A549 (cell line): ENCODE results near the gene CCDC70. TPM values are rescaled to one million over a fixed set of nuclear protein-coding genes. Genes with fewer than 3 reads are reported as not detected.

Experiments
- ATAC-seq, 2 experiments: fragments of 200-7000 bp in 1 of 2; fragments of >200 bp in 1 of 2; cut with Nextera tagmentation in 1 of 2; cut with Tn5 transposase in 1 of 2; 3 replicates each; pipeline versions ENCODE4 v1.8.0 to v1.9.1; 2018 to 2020; ENCODE audit warnings: mild to moderate bottlenecking in 1 of 2, moderate library complexity in 1 of 2
- CTCF ChIA-PET: fragments of 300-600 bp; sonication (Branson Sonifier 250); formaldehyde crosslinking; extraction: SDS; loops from one replicate; lab custom pipeline; 2021; ENCODE audit warnings: antibody characterized with exemption, inconsistent platforms; lab: Yijun Ruan, JAX
- POLR2A ChIA-PET: fragments of 350-600 bp; formaldehyde crosslinking; extraction: SDS; loops from one replicate; lab custom pipeline; 2021; ENCODE audit warnings: antibody characterized with exemption, inconsistent platforms; lab: Yijun Ruan, JAX
- DNase-seq, 2 experiments: peaks; one replicate each; pipeline versions ENCODE4 v3.0.0 to v3.0.0-alpha.2; 2011 to 2016; ENCODE audit warnings: low read depth in 1 of 2, low spot score in 1 of 2
- FAIRE-seq: peaks from 2 replicates; lab custom pipeline; 2011; peaks lifted over from hg19 to GRCh38; lab: Jason Lieb, UNC
- H3K27ac ChIP-seq, 2 experiments: fragments of >200 bp; sonication (Bioruptor Twin); formaldehyde crosslinking; 3 replicates each; pipeline ENCODE4 v1.5.1; 2016 to 2017
- H3K4me1 ChIP-seq: fragments of >200 bp; sonication (Bioruptor Twin); formaldehyde crosslinking; 3 replicates; pipeline ENCODE4 v1.6.1; 2016
- H3K4me2 ChIP-seq: fragments of >200 bp; sonication (Bioruptor Twin); formaldehyde crosslinking; 3 replicates; pipeline ENCODE4 v1.6.1; 2016
- H3K4me3 ChIP-seq: fragments of >200 bp; sonication (Bioruptor Twin); formaldehyde crosslinking; 3 replicates; pipeline ENCODE4 v1.5.1; 2016
- H3K9me3 ChIP-seq: fragments of >200 bp; sonication (Bioruptor Twin); formaldehyde crosslinking; 3 replicates; pipeline ENCODE4 v1.6.1; 2016
- BCL3 ChIP-seq: fragments of >200 bp; sonication (Bioruptor Twin); formaldehyde crosslinking; IDR thresholded peaks from 3 replicates; pipeline ENCODE4 v1.6.1; 2016
- BHLHE40 ChIP-seq: IDR thresholded peaks from 2 replicates; pipeline ENCODE4 v1.6.1; 2012; ENCODE audit warnings: low read depth, low read length, inconsistent platforms
- CEBPB ChIP-seq, 2 experiments: fragments of >200 bp in 1 of 2; sonication (Bioruptor Twin) in 1 of 2; formaldehyde crosslinking in 1 of 2; IDR thresholded peaks; 2 replicates each; pipeline ENCODE4 v1.6.1; 2012 to 2016
- CHD4 ChIP-seq: fragments of 200-600 bp; sonication (generic); IDR thresholded peaks from 2 replicates; pipeline ENCODE4 v1.6.1; 2016; ENCODE audit warnings: antibody characterized with exemption, mild to moderate bottlenecking, borderline replicate concordance
- EHMT2 ChIP-seq: fragments of 200-600 bp; sonication (generic); IDR thresholded peaks from 2 replicates; pipeline ENCODE4 v1.6.1; 2016; ENCODE audit warnings: antibody characterized with exemption, low read depth, mild to moderate bottlenecking, moderate library complexity
- EP300 ChIP-seq, 2 experiments: fragments of >200 bp; sonication (Bioruptor Twin); formaldehyde crosslinking; IDR thresholded peaks; 2 replicates in 1 of 2; 3 replicates in 1 of 2; pipeline ENCODE4 v1.6.1; 2016 to 2017
- GATA3 ChIP-seq: IDR thresholded peaks from 2 replicates; pipeline ENCODE4 v1.6.1; 2012; ENCODE audit warnings: borderline replicate concordance
- HDAC2 ChIP-seq: fragments of 200-600 bp; sonication (generic); IDR thresholded peaks from 2 replicates; pipeline ENCODE4 v1.6.1; 2016
- HES2 ChIP-seq: fragments of >200 bp; sonication (Bioruptor Twin); formaldehyde crosslinking; IDR thresholded peaks from 2 replicates; pipeline ENCODE4 v1.6.1; 2016
- HMGXB4 ChIP-seq: fragments of 250-450 bp; sonication (Bioruptor Pico); IDR thresholded peaks from 2 replicates; pipeline ENCODE4 v1.5.0; 2021; ENCODE audit warnings: mild to moderate bottlenecking, moderate library complexity, borderline replicate concordance
- HOXA7 ChIP-seq: fragments of 250-450 bp; sonication (Bioruptor Pico); IDR thresholded peaks from 2 replicates; pipeline ENCODE4 v1.5.0; 2020; ENCODE audit warnings: mild to moderate bottlenecking, moderate library complexity
- JUN ChIP-seq, 2 experiments: fragments of >200 bp; sonication (Bioruptor Twin); formaldehyde crosslinking; IDR thresholded peaks; 2 replicates in 1 of 2; 3 replicates in 1 of 2; pipeline ENCODE4 v1.6.1; 2016 to 2017
- JUNB ChIP-seq: fragments of >200 bp; sonication (Bioruptor Twin); formaldehyde crosslinking; IDR thresholded peaks from 2 replicates; pipeline ENCODE4 v1.6.1; 2016
- KDM5A ChIP-seq: fragments of 200-600 bp; sonication (generic); IDR thresholded peaks from 2 replicates; pipeline ENCODE4 v1.6.1; 2016; ENCODE audit warnings: antibody characterized with exemption, mild to moderate bottlenecking
- MYC ChIP-seq: IDR thresholded peaks from 2 replicates; pipeline ENCODE4 v1.6.1; 2012; ENCODE audit warnings: mild to moderate bottlenecking, inconsistent platforms, low read length, improper control_type of control experiment, borderline replicate concordance
- NR3C1 ChIP-seq: fragments of >200 bp; sonication (Bioruptor Twin); formaldehyde crosslinking; IDR thresholded peaks from 3 replicates; pipeline ENCODE4 v1.6.1; 2017
- PBX3 ChIP-seq: IDR thresholded peaks from 2 replicates; pipeline ENCODE4 v1.6.1; 2012
- POLR2AphosphoS2 ChIP-seq: conservative IDR thresholded peaks from 2 replicates; pipeline ENCODE4 v1.6.1; 2012; ENCODE audit warnings: low read length, improper control_type of control experiment, inconsistent platforms
- REST ChIP-seq: fragments of 200-600 bp; sonication (generic); IDR thresholded peaks from 2 replicates; pipeline ENCODE4 v1.6.1; 2016; ENCODE audit warnings: antibody characterized with exemption, mild to moderate bottlenecking, moderate library complexity
- RNF2 ChIP-seq: fragments of 200-600 bp; sonication (generic); IDR thresholded peaks from 2 replicates; pipeline ENCODE4 v1.6.1; 2016; ENCODE audit warnings: low read depth, mild to moderate bottlenecking, antibody characterized with exemption, moderate library complexity, borderline replicate concordance
- SREBF2 ChIP-seq: fragments of 450-650 bp; IDR thresholded peaks from 2 replicates; pipeline ENCODE4 v1.6.1; 2014; ENCODE audit warnings: mild to moderate bottlenecking, moderate library complexity
- TFCP2L1 ChIP-seq: fragments of 250-450 bp; sonication (Bioruptor Pico); IDR thresholded peaks from 2 replicates; pipeline ENCODE4 v1.5.0; 2021; ENCODE audit warnings: mild to moderate bottlenecking
- ZC3H11A ChIP-seq: fragments of 450-650 bp; IDR thresholded peaks from 2 replicates; pipeline ENCODE4 v1.6.1; 2014; ENCODE audit warnings: antibody characterized with exemption, mild to moderate bottlenecking
- ZSCAN20 ChIP-seq: fragments of 250-450 bp; sonication (Bioruptor Pico); IDR thresholded peaks from 2 replicates; pipeline ENCODE4 v1.8.0; 2022; ENCODE audit warnings: mild to moderate bottlenecking, moderate library complexity
- WGBS: methylation state at CpG from one replicate; pipeline ENCODE4 v1.1.6; 2017; ENCODE audit errors: missing lambda C conversion rate; 5-methylcytosine and 5-hydroxymethylcytosine counted together
- polyA plus RNA-seq, 4 experiments: library from polyadenylated mRNA; depleted of rRNA in 3 of 4; stranded (reverse); fragments of >200 nt; fragmentation: RNase III in 1 of 4; extraction: RNeasy Plus Mini Kit Qiagen cat#74134 plus additional on column Dnase treatment in 1 of 4; gene quantifications; 2 replicates in 3 of 4; 3 replicates in 1 of 4; pipeline ENCODE4 v1.2.3, GENCODE V29; 2011 to 2017

The CCDC70 gene
- polyA plus RNA-seq, 2 of the 4 experiments (the other 2 are of a cell fraction): not detected

- TF ChIP-seq HOXA7 (CRISPR knock-in tag) (no peak), BHLHE40 (no peak), TFCP2L1 (CRISPR knock-in tag) (no peak), HMGXB4 (CRISPR knock-in tag) (no peak), ZC3H11A (no peak), ZSCAN20 (no peak), JUN (IDR thresholded peaks at IDR 0.05) (no peak)
These were observed 20.9 kb downstream of the CCDC70 start (continued) for GRCh38 chr13:51882570-51883225.

- H3K9me3 ChIP-seq: no peaks in the 10 kb centered on the region
- DNase-seq (no peak), FAIRE-seq (no peak), ATAC-seq (no peak)
- WGBS: 61% methylated on average over 4 of the region's 5 CpGs
- H3K4me3 ChIP-seq: no peak overlapping the region
- ChIA-PET POLR2A (no interaction called here), CTCF (interaction anchor here (1.7 kb wide), 1 partner anchor 13 kb away, joined by 4 read pairs; no protein-coding TSS in a partner anchor)
- no peak overlapping the region for H3K4me2 ChIP-seq
- H3K4me1 ChIP-seq: no peaks in the 10 kb centered on the region
- H3K27ac ChIP-seq: no peak overlapping the region
- TF ChIP-seq ZSCAN20 (no peak), POLR2AphosphoS2 (no peak), KDM5A (no peak), MYC (no peak), CHD4 (no peak), NR3C1 (no peak), PBX3 (no peak), RNF2 (no peak), HOXA7 (CRISPR knock-in tag) (no peak), HES2 (no peak), EHMT2 (no peak), ZC3H11A (no peak), JUNB (no peak), EP300 (IDR thresholded peaks at IDR 0.05) (no peak), REST (no peak), CEBPB (IDR thresholded peaks at IDR 0.05) (no peak), SREBF2 (no peak), HDAC2 (no peak), GATA3 (no peak), BCL3 (no peak)
These were observed 21.4 kb downstream of the CCDC70 start for GRCh38 chr13:51883226-51883600.
